ENCODE measurements around the gene ZNF652.

- TF ChIP-seq CTCF (IDR thresholded peaks at IDR 0.05) (no peak), POLR2A (IDR thresholded peaks at IDR 0.05) (no peak), POLR2AphosphoS5 (IDR thresholded peaks at IDR 0.05) (no peak)
Measured at GRCh38 chr17:49384951-49385350, 22.9 kb upstream of the ZNF652 start.

Measured in prostate gland (tissue), 2 donors.